Measurements from ENCODE around the gene TRO. TPM values are rescaled to one million over a fixed set of nuclear protein-coding genes. Genes with fewer than 3 reads are reported as not detected.

TRO gene
- total and polyA plus RNA-seq, 2 donors (not counting 3 experiments of a cell fraction or from before 2014, with no cell fraction given) = 21.9 to 34.7 TPM

GRCh38 chrX:54979432-54979831 is 58.8 kb downstream of the TRO start:
- Histone ChIP-seq H2AFZ (ENCODE audit: low read depth, low read length) (no peak overlapping the region), H4K20me1 (replicated peaks; ENCODE audit: control insufficient read depth, extremely low read depth, insufficient read depth, low read length) (no peaks in the 10 kb centered on the region), H3K4me2 (ENCODE audit: insufficient read depth, low read length) (no peak overlapping the region), H3K9me3 (replicated peaks; ENCODE audit: control insufficient read depth, insufficient read depth, low read length) (no peaks in the 10 kb centered on the region), H3K9ac (replicated peaks; ENCODE audit: extremely low read depth, insufficient read depth, low read length) (no peak overlapping the region), H3K79me2 (ENCODE audit: control insufficient read depth, insufficient read depth, low read length) (no peaks in the 10 kb centered on the region), H3K27ac (ENCODE audit: insufficient read depth, low read depth, low read length) (no peak overlapping the region), H3K9me1 (replicated peaks; ENCODE audit: control insufficient read depth, extremely low read depth, insufficient read depth, low read length) (no peaks in the 10 kb centered on the region), H3K4me3 (replicated peaks in 1 of 3; ENCODE audit: insufficient read depth in 1 of 3, low read depth in 1 of 3, low read length in 3 of 3) (no peak overlapping the region), H3K4me1 (ENCODE audit: control insufficient read depth, extremely low read depth, insufficient read depth, low read length) (no peaks in the 10 kb centered on the region), H3K27me3 (ENCODE audit: control insufficient read depth in 2 of 2, insufficient read depth in 2 of 2, low read length in 2 of 2) (peaks cover 0 to under 1% of the 10 kb centered on the region in 2 experiments), H3K36me3 (ENCODE audit: control insufficient read depth in 2 of 2, extremely low read depth in 1 of 2, insufficient read depth in 2 of 2, low read length in 2 of 2) (no peaks in the 10 kb centered on the region)
- POLR2A ChIA-PET = no interaction called here
- BruUV-seq (replicated peaks) = no TSS peak
- no peak for TF ChIP-seq POLR2A (IDR thresholded peaks at IDR 0.05; ENCODE audit: low read depth, low read length)
- TF ChIP-seq CTCF (IDR thresholded peaks at IDR 0.05; ENCODE audit: extremely low read depth in 1 of 2, insufficient read depth in 1 of 2, low read depth in 1 of 2, low read length in 2 of 2) = no peak
- no peak for TF ChIP-seq FOS (IDR thresholded peaks at IDR 0.05; ENCODE audit: borderline replicate concordance, insufficient read depth, low read length)
- no peak for TF ChIP-seq MAX (IDR thresholded peaks at IDR 0.05; ENCODE audit: insufficient read depth, insufficient read length)
- no peak for TF ChIP-seq EZH2 (IDR thresholded peaks at IDR 0.05; ENCODE audit: borderline replicate concordance, low read depth, low read length, severe bottlenecking)
- no peak for TF ChIP-seq JUN (IDR thresholded peaks at IDR 0.05; ENCODE audit: borderline replicate concordance, insufficient read depth, insufficient read length, low read depth)
- TF ChIP-seq GATA2 (IDR thresholded peaks at IDR 0.05; ENCODE audit: insufficient read depth, insufficient read length, low read depth, low read length) = no peak
- no peak for TF ChIP-seq MYC (IDR thresholded peaks at IDR 0.05; ENCODE audit: low read depth, low read length)
- TF ChIP-seq POLR2AphosphoS5 (IDR thresholded peaks at IDR 0.05; ENCODE audit: insufficient read depth, low read depth, low read length) = no peak
- FAIRE-seq (no peak), DNase-seq (ENCODE audit: low read depth, low spot score) (no peak)
- dilution Hi-C loops (cut with MboI; ENCODE audit: extremely low pct_ligation_motif_present, low sequenced_read_pairs) (no loop called here), intact Hi-C loops (cut with micrococcal nuclease) (no loop called here)
- CTCF ChIA-PET = no interaction called here
